ENCODE measurements around the gene TADA2B.

TADA2B gene

GRCh38 chr4:7001271-7001670 lies 41.9 kb upstream of the TADA2B start:
- peaks cover 49 to 93% (median 89%) of the 10 kb centered on the region in 3 donors for H3K36me3 ChIP-seq
- no peaks in the 10 kb centered on the region for H3K27me3 ChIP-seq
- no peaks in the 10 kb centered on the region for H3K9me3 ChIP-seq
- no peak overlapping the region for H3K27ac ChIP-seq
- no peaks in the 10 kb centered on the region for H3K4me1 ChIP-seq
- intact Hi-C loops (cut with DNase I; ENCODE audit: low total_unique reads) = no loop called here
- TF ChIP-seq CTCF (IDR thresholded peaks at IDR 0.05) = no peak
- DNase-seq = no peak
- H3K4me3 ChIP-seq = no peak overlapping the region

GRCh38 chr4:7002336-7002735 lies 40.8 kb upstream of the TADA2B start:
- Histone ChIP-seq H3K9me3 (no peaks in the 10 kb centered on the region), H3K27me3 (no peaks in the 10 kb centered on the region), H3K4me3 (no peak overlapping the region), H3K4me1 (no peaks in the 10 kb centered on the region), H3K36me3 (peaks cover 50 to 93% (median 89%) of the 10 kb centered on the region in 3 donors), H3K27ac (no peak overlapping the region)
- no peak for DNase-seq
- no peak for TF ChIP-seq CTCF (IDR thresholded peaks at IDR 0.05)
- intact Hi-C loops (cut with DNase I; ENCODE audit: low total_unique reads) = no loop called here

GRCh38 chr4:7003176-7003878 lies 39.8 kb upstream of the TADA2B start:
- DNase-seq = no peak
- H3K36me3 ChIP-seq = peaks cover 55 to 95% (median 87%) of the 10 kb centered on the region in 3 donors
- intact Hi-C loops (cut with DNase I; ENCODE audit: low total_unique reads) = no loop called here
- no peaks in the 10 kb centered on the region for H3K9me3 ChIP-seq
- no peaks in the 10 kb centered on the region for H3K4me1 ChIP-seq
- no peak overlapping the region for H3K27ac ChIP-seq
- TF ChIP-seq CTCF (IDR thresholded peaks at IDR 0.05) = no peak
- no peaks in the 10 kb centered on the region for H3K27me3 ChIP-seq
- H3K4me3 ChIP-seq = no peak overlapping the region

- no peak overlapping the region for H3K4me3 ChIP-seq
- H3K36me3 ChIP-seq = peaks cover 52 to 95% (median 87%) of the 10 kb centered on the region in 3 donors
- no peaks in the 10 kb centered on the region for H3K4me1 ChIP-seq
- intact Hi-C loops (cut with DNase I; ENCODE audit: low total_unique reads) = no loop called here
- no peak overlapping the region for H3K27ac ChIP-seq
- no peak for DNase-seq
- H3K9me3 ChIP-seq = no peaks in the 10 kb centered on the region
- no peaks in the 10 kb centered on the region for H3K27me3 ChIP-seq
- no peak for TF ChIP-seq CTCF (IDR thresholded peaks at IDR 0.05)
Measured at GRCh38 chr4:7003879-7004240, 39.3 kb upstream of the TADA2B start.

- H3K4me3 ChIP-seq = no peak overlapping the region
- intact Hi-C loops (cut with DNase I; ENCODE audit: low total_unique reads) = no loop called here
- no peaks in the 10 kb centered on the region for H3K27me3 ChIP-seq
- H3K9me3 ChIP-seq = no peaks in the 10 kb centered on the region
- TF ChIP-seq CTCF (IDR thresholded peaks at IDR 0.05) = no peak
- peaks cover 50 to 95% (median 86%) of the 10 kb centered on the region in 3 donors for H3K36me3 ChIP-seq
- H3K27ac ChIP-seq = no peak overlapping the region
- no peaks in the 10 kb centered on the region for H3K4me1 ChIP-seq
- DNase-seq = no peak
Measured at GRCh38 chr4:7004331-7004730, 38.8 kb upstream of the TADA2B start.

Measured in tibial artery (tissue), 4 donors.